GM18868 (cell line): ENCODE results near the gene OR2B2.
A peak's percentile ranks its signal among the peaks of the same experiment; 100 is the strongest.
"Not testable (repeated sequence)": the region's sequence is repeated elsewhere in the genome, so short reads cannot be mapped to it uniquely, and the experiment has no call there.

Source experiments
- ATAC-seq: cut with Tn5 transposase; IDR thresholded peaks from one replicate; pipeline ENCODE4 v1.9.1; 2021; ENCODE audit warnings: mild to moderate bottlenecking, moderate library complexity; ENCODE audit not compliant: unreplicated experiment

The OR2B2 gene

DNA sequence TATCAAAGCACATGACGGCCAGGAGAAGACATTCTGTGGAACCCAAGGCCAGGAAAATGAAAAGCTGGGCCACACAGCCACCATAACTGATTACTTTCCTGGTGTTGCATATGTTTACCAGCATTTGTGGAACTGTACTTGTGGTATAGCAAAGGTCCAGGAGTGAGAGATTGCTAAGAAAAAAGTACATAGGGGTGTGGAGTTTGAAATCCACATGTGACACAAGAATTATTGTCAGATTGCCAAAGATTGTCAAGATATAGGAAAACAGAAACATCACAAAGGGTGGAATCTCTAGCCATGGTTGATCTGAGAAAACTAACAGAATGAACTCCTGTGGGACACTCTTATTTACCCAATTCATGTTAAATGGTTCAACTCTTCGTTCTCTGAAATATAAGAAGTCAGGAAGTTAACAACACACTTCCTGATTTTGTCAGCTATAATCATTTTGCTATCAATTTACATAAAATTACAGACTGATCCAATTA, at the start of gene OR2B2:
Gene OR2B2, minus strand, starts transcription at position 441 of the 491 bp plus-strand sequence. Its CDS starts 77 bp downstream, at position 364.
- ATAC-seq, result no peak

- no peak for ATAC-seq
Observed at GRCh38 chr6:27957516-27957915, 45.3 kb upstream of the OR2B2 start.

- ATAC-seq, result no peak
Observed at GRCh38 chr6:27956941-27957340, 44.7 kb upstream of the OR2B2 start, which contains the start of gene OR2B6. Gene OR2B6, plus strand, starts transcription at chr6:27957241. Its CDS starts 0 bp downstream, at chr6:27957241.

DNA sequence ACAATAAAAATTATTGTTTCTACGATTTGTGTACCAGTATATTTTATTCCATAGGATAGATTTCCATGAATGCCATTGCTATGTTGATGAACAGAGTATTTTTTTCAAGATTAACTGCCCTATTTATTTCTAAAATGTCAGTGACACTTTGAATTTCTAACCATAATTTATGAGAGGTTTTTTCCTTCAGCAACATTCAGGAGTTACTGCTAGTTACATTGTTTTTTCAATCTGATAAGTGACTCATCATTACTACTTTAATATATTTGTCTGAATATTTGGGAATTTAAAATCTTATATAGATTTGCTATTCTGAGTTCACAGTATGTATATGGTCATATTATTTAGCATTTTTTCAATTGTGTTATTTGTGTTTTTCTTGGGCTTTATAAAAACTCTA, 38.8 kb upstream of the OR2B2 start:
- ATAC-seq, result no peak

GRCh38 chr6:27948237-27948636, 36.0 kb upstream of the OR2B2 start:
- ATAC-seq, result no peak

- not testable (repeated sequence) for ATAC-seq
Observed at GRCh38 chr6:27943072-27943471, 30.9 kb upstream of the OR2B2 start.

- no peak for ATAC-seq
Observed at GRCh38 chr6:27940766-27941165, 28.6 kb upstream of the OR2B2 start.

- ATAC-seq, result no peak
Observed at GRCh38 chr6:27931209-27931608, 19.0 kb upstream of the OR2B2 start.

- not testable (repeated sequence) for ATAC-seq
Observed at GRCh38 chr6:27929930-27930329, 17.7 kb upstream of the OR2B2 start.

DNA sequence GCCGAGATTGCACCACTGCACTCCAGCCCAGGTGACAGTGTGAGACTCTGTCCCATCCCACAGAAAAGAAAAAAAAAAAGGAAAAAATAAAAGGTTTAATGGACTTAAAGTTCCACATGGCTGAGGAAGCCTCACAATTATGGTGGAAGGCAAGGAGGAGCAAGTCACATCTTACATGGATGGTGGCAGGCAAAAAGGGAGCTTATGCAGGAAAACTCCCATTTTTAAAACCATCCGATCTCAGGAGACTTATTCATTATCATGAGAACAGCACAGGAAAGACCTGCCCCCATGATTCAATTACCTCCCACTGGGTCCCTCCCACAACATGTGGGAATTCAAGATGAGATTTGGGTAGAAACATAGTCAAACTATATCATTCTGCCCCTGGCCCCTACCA, 15.8 kb upstream of the OR2B2 start:
- ATAC-seq, result not testable (repeated sequence)

DNA sequence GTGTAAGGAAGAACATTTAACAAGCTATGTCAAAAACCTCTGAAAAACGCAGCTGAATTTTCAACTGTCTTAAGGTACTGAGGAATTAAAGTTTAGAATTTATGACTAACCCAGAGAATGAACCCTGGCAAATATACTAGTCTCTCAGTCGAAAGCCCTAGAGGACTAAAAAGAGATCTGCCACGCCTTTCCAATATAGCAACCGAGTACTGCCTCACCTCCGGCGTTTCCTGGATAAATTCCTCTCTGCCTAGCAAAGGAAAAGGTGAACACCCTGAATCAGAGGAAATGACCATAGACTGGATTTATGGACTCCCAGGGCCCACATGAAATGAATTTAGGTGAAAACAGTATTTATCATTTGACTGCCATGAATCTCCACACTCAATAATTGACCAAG, 12.0 kb upstream of the OR2B2 start:
- ATAC-seq, result no peak

DNA sequence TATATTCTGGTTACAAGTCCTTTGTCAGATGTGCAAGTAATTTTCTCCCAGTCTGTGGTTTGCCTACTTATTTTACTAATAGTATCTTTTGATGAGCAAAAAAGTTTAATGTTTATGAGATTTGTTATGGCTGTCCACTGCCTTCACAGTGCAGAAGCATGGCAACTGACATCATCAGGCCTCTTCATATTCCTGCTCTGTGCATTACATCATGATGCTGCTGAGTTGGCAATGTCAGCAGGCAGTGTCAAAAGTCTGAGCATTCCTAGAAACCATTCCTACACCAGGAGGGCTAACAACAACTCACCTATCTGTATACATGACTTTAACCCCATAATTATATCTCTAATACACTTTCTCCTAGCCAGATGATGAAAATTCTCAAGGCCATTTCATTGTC, 10.8 kb upstream of the OR2B2 start:
- ATAC-seq, result no peak

- ATAC-seq, result no peak
Observed at GRCh38 chr6:27908017-27908416, 4.2 kb downstream of the OR2B2 start.

DNA sequence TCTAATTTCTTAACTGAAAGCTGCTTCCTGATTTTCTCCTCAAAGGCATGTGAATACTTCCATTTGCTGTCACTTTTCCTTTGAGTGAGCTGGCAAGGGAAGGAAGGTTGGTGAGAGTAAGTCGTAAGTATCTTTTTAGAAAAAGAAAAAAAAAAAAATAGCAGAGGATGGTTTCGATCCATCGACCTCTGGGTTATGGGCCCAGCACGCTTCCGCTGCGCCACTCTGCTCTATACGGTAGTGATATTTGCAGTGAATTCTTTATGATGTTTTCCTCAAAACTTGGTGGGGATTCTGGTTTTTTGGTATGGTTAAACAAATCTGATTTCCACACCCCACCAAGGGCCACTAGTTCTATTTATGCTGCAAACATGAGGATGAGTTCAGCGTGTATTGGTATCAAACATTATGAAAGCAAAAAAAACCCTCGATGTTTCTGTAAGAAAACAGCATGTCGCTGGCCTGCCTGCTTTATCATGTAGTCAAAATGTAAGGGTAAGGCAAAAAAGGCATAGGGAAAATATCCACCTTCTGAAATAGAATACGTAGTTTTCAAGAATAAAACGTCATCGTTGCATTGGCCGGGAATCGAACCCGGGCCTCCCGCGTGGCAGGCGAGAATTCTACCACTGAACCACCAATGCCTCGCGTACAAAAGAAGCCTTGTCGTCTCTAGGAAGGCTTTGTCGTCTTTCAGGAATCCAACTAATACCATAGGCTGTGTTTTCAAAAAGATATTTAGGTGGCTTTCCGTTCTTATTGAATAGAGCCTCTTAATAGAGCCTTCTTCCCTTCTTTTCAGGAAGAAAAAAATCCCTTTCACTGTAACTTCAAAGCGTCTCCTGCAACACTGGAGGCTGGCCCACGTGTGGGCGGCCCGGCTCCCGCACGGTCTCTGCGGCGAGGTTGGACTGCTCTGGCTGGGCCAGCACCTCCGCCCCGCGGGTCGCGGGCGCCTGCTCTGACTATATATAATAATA, 9.6 kb downstream of the OR2B2 start:
- peak; percentile 76 for ATAC-seq

- no peak for ATAC-seq
Observed at GRCh38 chr6:27901801-27902200, 10.4 kb downstream of the OR2B2 start.

DNA sequence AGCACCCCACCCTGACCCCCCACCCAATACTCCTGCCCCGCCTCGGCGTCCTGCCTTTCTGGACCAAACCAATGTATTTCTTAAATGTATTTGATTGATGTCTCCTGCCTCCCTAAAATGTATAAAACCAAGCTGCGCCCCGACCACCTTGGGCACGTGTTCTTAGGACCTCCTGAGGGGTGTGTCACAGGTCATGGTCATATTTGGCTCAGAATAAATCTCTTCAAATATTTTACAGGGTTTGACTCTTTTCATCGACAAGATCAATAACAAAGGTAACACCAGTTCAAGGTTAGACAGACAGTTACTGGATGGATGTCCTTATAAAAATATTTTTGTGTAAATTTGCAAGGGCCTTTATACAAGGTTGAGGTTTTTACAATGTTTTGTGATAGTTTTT, 12.0 kb downstream of the OR2B2 start:
- not testable (repeated sequence) for ATAC-seq

DNA sequence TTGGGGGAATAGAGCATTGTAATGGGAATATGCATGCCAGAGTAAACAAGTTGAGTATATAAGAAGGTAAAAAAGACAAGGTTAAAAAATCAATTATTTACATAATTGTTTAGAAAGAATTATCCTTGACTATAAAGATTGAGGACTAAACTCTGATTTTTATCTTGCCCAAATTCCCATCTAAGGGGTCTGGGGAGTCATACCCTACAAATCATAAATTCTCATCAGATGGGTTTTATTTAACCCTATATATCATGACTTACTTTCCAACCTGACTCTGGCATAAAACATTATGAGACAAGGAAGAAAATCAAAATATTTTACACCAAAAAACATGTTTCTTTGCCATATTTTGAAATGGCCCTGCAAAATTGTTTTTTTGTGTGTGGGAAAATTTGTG, 12.7 kb downstream of the OR2B2 start:
- ATAC-seq, result no peak

DNA sequence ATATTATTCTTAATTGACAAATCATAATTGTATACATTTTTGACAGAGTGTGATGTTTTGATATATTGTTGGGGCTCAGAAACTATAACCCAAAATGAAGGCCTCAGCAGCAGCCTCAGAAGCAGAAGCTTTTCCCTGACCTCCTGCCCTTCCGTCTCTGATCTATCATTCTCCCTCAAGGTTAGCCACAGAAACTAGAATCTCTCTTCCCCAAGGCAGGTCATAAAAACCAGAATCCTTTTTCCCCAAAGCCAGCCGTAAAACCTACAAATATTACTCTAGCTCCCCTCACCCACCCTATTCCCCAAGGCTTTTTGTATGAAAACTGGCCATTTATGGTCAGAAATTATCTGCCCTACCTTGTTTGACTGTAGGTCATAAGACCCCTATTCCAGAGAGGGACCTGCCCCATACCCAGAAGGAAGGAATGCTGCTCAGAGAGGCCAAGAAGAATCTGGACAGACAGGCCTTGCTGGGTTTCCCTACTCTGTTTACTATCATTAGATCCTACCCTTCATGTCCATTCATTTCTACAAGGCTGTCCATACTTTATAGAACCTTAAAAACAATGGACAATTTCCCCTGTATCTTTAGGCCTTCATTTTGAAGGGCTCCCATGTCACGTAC, 14.5 kb downstream of the OR2B2 start:
- ATAC-seq, result no peak

- ATAC-seq, result no peak
Observed at GRCh38 chr6:27896398-27896796, 15.8 kb downstream of the OR2B2 start.

DNA sequence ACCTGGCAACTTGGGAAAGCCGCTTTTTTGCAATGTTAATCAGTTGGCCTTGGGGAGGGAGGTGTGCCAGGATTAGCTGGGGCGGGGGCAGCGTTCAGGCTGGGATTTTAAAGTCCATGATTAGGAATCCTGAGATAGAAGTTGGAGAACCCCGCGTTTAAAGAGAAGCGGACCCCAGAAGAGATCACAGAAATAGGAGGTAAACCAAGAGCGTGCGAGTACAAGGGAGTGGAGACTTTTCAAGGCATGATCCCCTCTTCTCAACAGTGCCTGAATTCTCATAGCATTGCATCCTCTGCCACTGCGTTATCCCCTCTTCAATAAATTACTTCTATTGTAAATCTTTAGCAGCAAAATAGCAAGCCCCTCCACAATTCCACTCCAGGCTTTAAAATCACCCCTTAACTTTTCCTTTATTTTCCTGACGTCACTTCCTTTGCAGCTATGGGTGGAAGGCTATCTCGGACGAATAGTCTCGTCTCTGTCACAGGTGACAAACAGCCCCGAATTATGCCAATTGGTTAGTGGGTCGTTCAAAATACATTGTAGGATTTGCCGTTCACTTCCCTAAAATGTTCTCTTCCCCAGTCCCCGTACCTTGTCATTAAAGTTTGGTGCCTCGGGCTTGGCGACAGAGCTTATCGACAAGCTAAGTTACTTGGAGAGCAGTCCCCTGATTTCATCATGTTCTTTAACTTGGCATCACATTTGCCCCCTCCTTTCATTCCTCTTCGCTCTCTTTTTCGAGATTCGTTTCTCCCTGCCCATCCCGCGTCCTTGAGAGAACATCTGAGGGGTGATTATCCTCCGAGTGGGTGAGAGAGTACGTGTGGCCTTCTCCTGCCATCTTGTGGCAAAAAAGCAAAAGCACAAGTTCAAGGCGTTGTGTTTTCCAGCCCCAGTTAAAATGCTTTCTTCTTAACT, 17.1 kb downstream of the OR2B2 start:
- ATAC-seq, result no peak
